ENCODE results near the gene KRT81. TPM values are rescaled to one million over a fixed set of nuclear protein-coding genes. Genes with fewer than 3 reads are reported as not detected.
"Not testable (repeated sequence)": the region's sequence is repeated elsewhere in the genome, so short reads cannot be mapped to it uniquely, and the experiment has no call there.

Gene KRT81
- total RNA-seq, 1 donor from 2014 or later, result not detected

- intact Hi-C loops (cut with DNase I), result no loop called here
- DNase-seq (ENCODE audit: low spot score), result peak; percentile 74
These were observed 27.8 kb upstream of the KRT81 start for GRCh38 chr12:52319097-52319496.

GRCh38 chr12:52318241-52318990 is 27.1 kb upstream of the KRT81 start:
- peak; percentile 54 for DNase-seq (ENCODE audit: low spot score)
- intact Hi-C loops (cut with DNase I), result no loop called here

- intact Hi-C loops (cut with DNase I), result no loop called here
- peak; percentile 24 for DNase-seq (ENCODE audit: low spot score)
These were observed 26.2 kb upstream of the KRT81 start for GRCh38 chr12:52317468-52318052.

GRCh38 chr12:52316701-52317100 is 25.4 kb upstream of the KRT81 start:
- intact Hi-C loops (cut with DNase I), result no loop called here
- DNase-seq (ENCODE audit: low spot score), result no peak

- intact Hi-C loops (cut with DNase I), result no loop called here
- no peak for DNase-seq (ENCODE audit: low spot score)
These were observed 25.0 kb upstream of the KRT81 start for GRCh38 chr12:52316290-52316689.

GRCh38 chr12:52315721-52316120 is 24.4 kb upstream of the KRT81 start:
- DNase-seq (ENCODE audit: low spot score); intact Hi-C loops (cut with DNase I): not testable (repeated sequence)

GRCh38 chr12:52314511-52314910 is 23.2 kb upstream of the KRT81 start:
- intact Hi-C loops (cut with DNase I), result no loop called here
- no peak for DNase-seq (ENCODE audit: low spot score)

GRCh38 chr12:52313926-52314325 is 22.6 kb upstream of the KRT81 start:
- intact Hi-C loops (cut with DNase I), result no loop called here
- no peak for DNase-seq (ENCODE audit: low spot score)

- no peak for DNase-seq (ENCODE audit: low spot score)
- intact Hi-C loops (cut with DNase I), result no loop called here
These were observed 22.1 kb upstream of the KRT81 start for GRCh38 chr12:52313461-52313860.

- intact Hi-C loops (cut with DNase I), result no loop called here
These were observed 20.8 kb upstream of the KRT81 start for GRCh38 chr12:52312086-52312485.

GRCh38 chr12:52311285-52311648 is 19.9 kb upstream of the KRT81 start:
- intact Hi-C loops (cut with DNase I), result no loop called here

More at GRCh38 chr12:52312086-52312485, 20.8 kb upstream of the KRT81 start:
- no peak for DNase-seq (ENCODE audit: low spot score)

GRCh38 chr12:52310622-52311284 is 19.4 kb upstream of the KRT81 start:
- intact Hi-C loops (cut with DNase I), result no loop called here
- DNase-seq (ENCODE audit: low spot score), result peak; percentile 38

More at GRCh38 chr12:52311285-52311648, 19.9 kb upstream of the KRT81 start:
- no peak for DNase-seq (ENCODE audit: low spot score)

- intact Hi-C loops (cut with DNase I), result no loop called here
- peak; percentile 22 for DNase-seq (ENCODE audit: low spot score)
These were observed 17.6 kb upstream of the KRT81 start for GRCh38 chr12:52308806-52309425.

- intact Hi-C loops (cut with DNase I), result no loop called here
- peak; percentile 66 for DNase-seq (ENCODE audit: low spot score)
These were observed 16.8 kb upstream of the KRT81 start for GRCh38 chr12:52307836-52308805.

- DNase-seq (ENCODE audit: low spot score), result peak; percentile 55
- intact Hi-C loops (cut with DNase I), result no loop called here
These were observed 15.4 kb upstream of the KRT81 start for GRCh38 chr12:52306731-52307130.

GRCh38 chr12:52305921-52306705 is 14.8 kb upstream of the KRT81 start:
- DNase-seq (ENCODE audit: low spot score), result peak; percentile 57
- intact Hi-C loops (cut with DNase I), result no loop called here

- intact Hi-C loops (cut with DNase I), result not testable (repeated sequence)
- peak; percentile 71 for DNase-seq (ENCODE audit: low spot score)
These were observed 13.6 kb upstream of the KRT81 start for GRCh38 chr12:52304941-52305411.

- DNase-seq (ENCODE audit: low spot score); intact Hi-C loops (cut with DNase I): not testable (repeated sequence)
These were observed 11.0 kb upstream of the KRT81 start for GRCh38 chr12:52302242-52302914.

Measured in cardiac septum (tissue), 1 donor.